Activated CD8-positive, alpha-beta memory T cell treated with anti-CD3 and anti-CD28 coated beads for 1 hour (primary cell): ENCODE results near the gene ASCC3.
"Not testable (repeated sequence)": the region's sequence is repeated elsewhere in the genome, so short reads cannot be mapped to it uniquely, and the experiment has no call there.

Experiments
- DNase-seq, 2 donors: peaks; one replicate each; pipeline ENCODE4 v3.0.0-alpha.2; 2020; ENCODE audit warnings: low read depth in 1 of 2; ENCODE audit errors: extremely low read depth in 1 of 2

Gene ASCC3

GRCh38 chr6:100808638-100809275 lies 72.4 kb downstream of the ASCC3 start:
- no peak for DNase-seq

- DNase-seq, result no peak
Measured at GRCh38 chr6:100806296-100806695, 74.8 kb downstream of the ASCC3 start.

- DNase-seq, result no peak
Measured at GRCh38 chr6:100803264-100804045, 77.7 kb downstream of the ASCC3 start.

- DNase-seq, result no peak
Measured at GRCh38 chr6:100801036-100801435, 80.1 kb downstream of the ASCC3 start.

- DNase-seq, result no peak
Measured at GRCh38 chr6:100796049-100796823, 84.9 kb downstream of the ASCC3 start.

GRCh38 chr6:100790084-100790483 lies 91.0 kb downstream of the ASCC3 start:
- no peak for DNase-seq

- DNase-seq, result no peak
Measured at GRCh38 chr6:100785982-100786381, 95.1 kb downstream of the ASCC3 start.

GRCh38 chr6:100780648-100781047 lies 100.5 kb downstream of the ASCC3 start:
- no peak for DNase-seq

- DNase-seq, result no peak
Measured at GRCh38 chr6:100775667-100776066, 105.5 kb downstream of the ASCC3 start.

- DNase-seq, result no peak
Measured at GRCh38 chr6:100774681-100775080, 106.4 kb downstream of the ASCC3 start.

GRCh38 chr6:100768816-100769351 lies 112.2 kb downstream of the ASCC3 start:
- no peak for DNase-seq

- DNase-seq, result no peak
Measured at GRCh38 chr6:100763617-100764241, 117.4 kb downstream of the ASCC3 start.

GRCh38 chr6:100761841-100762240 lies 119.3 kb downstream of the ASCC3 start:
- no peak for DNase-seq

GRCh38 chr6:100758386-100758785 lies 122.7 kb downstream of the ASCC3 start:
- DNase-seq, result not testable (repeated sequence)

GRCh38 chr6:100753421-100753820 lies 127.7 kb downstream of the ASCC3 start:
- DNase-seq, result no peak

- DNase-seq, result no peak
Measured at GRCh38 chr6:100751590-100751989, 129.5 kb downstream of the ASCC3 start.

- no peak for DNase-seq
Measured at GRCh38 chr6:100745419-100746041, 135.6 kb downstream of the ASCC3 start.

- DNase-seq, result no peak
Measured at GRCh38 chr6:100740439-100740838, 140.7 kb downstream of the ASCC3 start.

- not testable (repeated sequence) for DNase-seq
Measured at GRCh38 chr6:100737720-100738119, 143.4 kb downstream of the ASCC3 start.

GRCh38 chr6:100731411-100731810 lies 149.7 kb downstream of the ASCC3 start:
- DNase-seq, result no peak
